Mesenchymal stem cell (in vitro differentiated cells and primary cell): ENCODE measurements around the gene TMEM175.

Experiments used
- DNase-seq: peaks from one replicate; pipeline ENCODE4 v3.0.0-alpha.2; 2013
- H2AFZ ChIP-seq: one replicate; pipeline ENCODE4 v1.6.1; 2013; ENCODE audit warnings: low read depth, mild to moderate bottlenecking, control low read depth, inconsistent platforms, low read length, moderate library complexity
- H2AK5ac ChIP-seq: 2 replicates; pipeline ENCODE4 v1.6.1; 2013; ENCODE audit warnings: low read length, moderate library complexity, mild to moderate bottlenecking, inconsistent platforms; ENCODE audit not compliant: severe bottlenecking
- H2BK120ac ChIP-seq: one replicate; pipeline ENCODE4 v1.6.1; 2013; ENCODE audit warnings: low read depth, mild to moderate bottlenecking, inconsistent platforms, low read length, moderate library complexity
- H2BK12ac ChIP-seq, 2 experiments: one replicate each; pipeline ENCODE4 v1.6.1; 2013; ENCODE audit warnings: inconsistent platforms in 2 of 2, low read length in 2 of 2, mild to moderate bottlenecking in 2 of 2, moderate library complexity in 2 of 2, control low read depth in 1 of 2
- H2BK15ac ChIP-seq: one replicate; pipeline ENCODE4 v1.6.1; 2013; ENCODE audit warnings: mild to moderate bottlenecking, low read depth, inconsistent platforms; ENCODE audit not compliant: poor library complexity, severe bottlenecking
- H2BK5ac ChIP-seq: 2 replicates; pipeline ENCODE4 v1.6.1; 2013; ENCODE audit warnings: low read depth, mild to moderate bottlenecking, low read length, control low read depth, inconsistent platforms; ENCODE audit not compliant: poor library complexity, severe bottlenecking
- H3K14ac ChIP-seq, 2 experiments: one replicate each; pipeline ENCODE4 v1.6.1; 2013; ENCODE audit warnings: inconsistent platforms in 2 of 2, low read length in 2 of 2, control low read depth in 1 of 2, mild to moderate bottlenecking in 1 of 2, moderate library complexity in 1 of 2
- H3K18ac ChIP-seq, 2 experiments: one replicate each; pipeline ENCODE4 v1.6.1; 2013; ENCODE audit warnings: inconsistent platforms in 2 of 2, low read length in 2 of 2, control low read depth in 1 of 2, low read depth in 1 of 2, mild to moderate bottlenecking in 1 of 2
- H3K23ac ChIP-seq, 2 experiments: one replicate each; pipeline ENCODE4 v1.6.1; 2013; ENCODE audit warnings: inconsistent platforms in 2 of 2, low read length in 2 of 2, mild to moderate bottlenecking in 2 of 2, moderate library complexity in 2 of 2, control low read depth in 1 of 2
- H3K27ac ChIP-seq: 2 replicates; pipeline ENCODE4 v1.5.1; 2013; ENCODE audit warnings: mild to moderate bottlenecking, moderate library complexity, low read length, control low read depth, inconsistent platforms; ENCODE audit not compliant: poor library complexity, severe bottlenecking
- H3K27me3 ChIP-seq, 2 experiments: 2 replicates each; pipeline versions ENCODE4 v1.6.1 to v1.7.0; 2013; ENCODE audit warnings: low read length in 2 of 2, mild to moderate bottlenecking in 2 of 2, moderate library complexity in 2 of 2, control low read depth in 1 of 2, inconsistent platforms in 1 of 2; ENCODE audit not compliant: control insufficient read depth in 1 of 2, insufficient read depth in 1 of 2
- H3K36me3 ChIP-seq, 2 experiments: 2 replicates each; pipeline versions ENCODE4 v1.6.1 to v1.7.0; 2013; ENCODE audit warnings: low read length in 2 of 2, control low read depth in 1 of 2, inconsistent platforms in 1 of 2, low read depth in 1 of 2, mild to moderate bottlenecking in 1 of 2; ENCODE audit not compliant: insufficient read depth in 2 of 2, control insufficient read depth in 1 of 2
- H3K4ac ChIP-seq, 2 experiments: one replicate each; pipeline ENCODE4 v1.6.1; 2013; ENCODE audit warnings: inconsistent platforms in 2 of 2, low read length in 2 of 2, mild to moderate bottlenecking in 2 of 2, moderate library complexity in 2 of 2, control low read depth in 1 of 2, low read depth in 1 of 2
- H3K4me1 ChIP-seq: 2 replicates; pipeline ENCODE4 v1.6.1; 2013; ENCODE audit warnings: low read depth, low read length, control low read depth; ENCODE audit not compliant: control insufficient read depth, insufficient read depth
- H3K4me2 ChIP-seq: 2 replicates; pipeline ENCODE4 v1.6.1; 2013; ENCODE audit warnings: low read length, mild to moderate bottlenecking, inconsistent platforms; ENCODE audit not compliant: poor library complexity, severe bottlenecking
- H3K4me3 ChIP-seq, 2 experiments: 2 replicates each; pipeline versions ENCODE4 v1.5.1 to v1.7.0; 2013; ENCODE audit warnings: low read length in 2 of 2, mild to moderate bottlenecking in 2 of 2, control low read depth in 1 of 2, low read depth in 1 of 2; ENCODE audit not compliant: insufficient read depth in 1 of 2
- H3K79me1 ChIP-seq: replicated peaks from 2 replicates; pipeline ENCODE4 v1.6.1; 2013; ENCODE audit warnings: mild to moderate bottlenecking, control low read depth, low read length, inconsistent platforms; ENCODE audit not compliant: poor library complexity, severe bottlenecking
- H3K9ac ChIP-seq: 2 replicates; pipeline ENCODE4 v1.7.0; 2013; ENCODE audit warnings: mild to moderate bottlenecking, low read length, moderate library complexity
- H3K9me3 ChIP-seq: 2 replicates; pipeline ENCODE4 v1.7.0; 2013; ENCODE audit warnings: mild to moderate bottlenecking, low read length; ENCODE audit not compliant: control insufficient read depth
- H4K8ac ChIP-seq: one replicate; pipeline ENCODE4 v1.6.1; 2013; ENCODE audit warnings: inconsistent platforms, mild to moderate bottlenecking, low read length, moderate library complexity
- H4K91ac ChIP-seq: one replicate; pipeline ENCODE4 v1.6.1; 2013; ENCODE audit warnings: mild to moderate bottlenecking, low read length, inconsistent platforms
- WGBS: methylation state at CpG from one replicate; pipeline ENCODE4 v1.1.7; 2013; ENCODE audit warnings: mixed read lengths; 5-methylcytosine and 5-hydroxymethylcytosine counted together

The TMEM175 gene

GRCh38 chr4:907103-907400 lies 25.2 kb upstream of the TMEM175 start:
- WGBS = 92% methylated on average over 6 of the region's 7 CpGs
- H3K9ac ChIP-seq = no peak overlapping the region
- no peak overlapping the region for H3K23ac ChIP-seq
- no peaks in the 10 kb centered on the region for H3K27me3 ChIP-seq
- H2BK5ac ChIP-seq = no peak overlapping the region
- no peak overlapping the region for H4K8ac ChIP-seq
- H3K4ac ChIP-seq = no peak overlapping the region
- H3K4me2 ChIP-seq = no peak overlapping the region
- H3K4me3 ChIP-seq = no peak overlapping the region
- H2BK120ac ChIP-seq = no peak overlapping the region
- peaks cover 40 to 82% of the 10 kb centered on the region in 2 experiments for H3K36me3 ChIP-seq
- no peak overlapping the region for H4K91ac ChIP-seq
- no peaks in the 10 kb centered on the region for H3K9me3 ChIP-seq
- no peak overlapping the region for H2AK5ac ChIP-seq
- H3K14ac ChIP-seq = no peak overlapping the region
- no peak overlapping the region for H2BK12ac ChIP-seq
- no peak overlapping the region for H2AFZ ChIP-seq
- H2BK15ac ChIP-seq = no peak overlapping the region
- H3K27ac ChIP-seq = no peak overlapping the region
- H3K79me1 ChIP-seq = peaks cover 68% of the 10 kb centered on the region
- no peaks in the 10 kb centered on the region for H3K4me1 ChIP-seq
- no peak overlapping the region for H3K18ac ChIP-seq
- no peak for DNase-seq

GRCh38 chr4:907691-908425 lies 24.4 kb upstream of the TMEM175 start:
- no peak overlapping the region for H3K4me2 ChIP-seq
- no peaks in the 10 kb centered on the region for H3K4me1 ChIP-seq
- H3K27me3 ChIP-seq = no peaks in the 10 kb centered on the region
- no peak overlapping the region for H3K9ac ChIP-seq
- H3K4me3 ChIP-seq = no peak overlapping the region
- no peak for DNase-seq
- 97% methylated on average over 35 of the region's 35 CpGs for WGBS
- H3K79me1 ChIP-seq = peaks cover 69% of the 10 kb centered on the region
- H2AK5ac ChIP-seq = no peak overlapping the region
- H3K4ac ChIP-seq = no peak overlapping the region
- peaks cover 41 to 84% of the 10 kb centered on the region in 2 experiments for H3K36me3 ChIP-seq
- H2BK5ac ChIP-seq = no peak overlapping the region
- no peak overlapping the region for H4K8ac ChIP-seq
- no peak overlapping the region for H2BK120ac ChIP-seq
- no peak overlapping the region for H4K91ac ChIP-seq
- no peak overlapping the region for H3K18ac ChIP-seq
- no peaks in the 10 kb centered on the region for H3K9me3 ChIP-seq
- no peak overlapping the region for H3K23ac ChIP-seq
- no peak overlapping the region for H3K27ac ChIP-seq
- no peak overlapping the region for H2BK15ac ChIP-seq
- no peak overlapping the region for H3K14ac ChIP-seq
- no peak overlapping the region for H2BK12ac ChIP-seq
- no peak overlapping the region for H2AFZ ChIP-seq

- H4K91ac ChIP-seq = no peak overlapping the region
- no peak overlapping the region for H3K4me2 ChIP-seq
- H3K23ac ChIP-seq = no peak overlapping the region
- no peak overlapping the region for H2BK15ac ChIP-seq
- no peak overlapping the region for H3K4me3 ChIP-seq
- H2AK5ac ChIP-seq = no peak overlapping the region
- H3K27ac ChIP-seq = no peak overlapping the region
- H3K36me3 ChIP-seq = peaks cover 38 to 76% of the 10 kb centered on the region in 2 experiments
- WGBS = 98% methylated on average over 25 of the region's 26 CpGs
- H2BK120ac ChIP-seq = no peak overlapping the region
- H2AFZ ChIP-seq = no peak overlapping the region
- no peak overlapping the region for H3K18ac ChIP-seq
- no peak overlapping the region for H3K4ac ChIP-seq
- H2BK5ac ChIP-seq = no peak overlapping the region
- H3K27me3 ChIP-seq = no peaks in the 10 kb centered on the region
- H4K8ac ChIP-seq = no peak overlapping the region
- no peaks in the 10 kb centered on the region for H3K9me3 ChIP-seq
- no peaks in the 10 kb centered on the region for H3K4me1 ChIP-seq
- no peak overlapping the region for H2BK12ac ChIP-seq
- no peak overlapping the region for H3K14ac ChIP-seq
- DNase-seq = no peak
- H3K9ac ChIP-seq = no peak overlapping the region
- peaks cover 68% of the 10 kb centered on the region for H3K79me1 ChIP-seq
These were observed 23.1 kb upstream of the TMEM175 start for GRCh38 chr4:909131-909571.

- Histone ChIP-seq H2BK12ac (no peak overlapping the region), H4K91ac (no peak overlapping the region), H2AFZ (no peak overlapping the region), H2BK5ac (no peak overlapping the region), H2AK5ac (no peak overlapping the region), H3K23ac (no peak overlapping the region), H3K9ac (no peak overlapping the region), H3K4ac (no peak overlapping the region), H3K4me1 (peaks cover 1% of the 10 kb centered on the region), H3K27ac (no peak overlapping the region), H4K8ac (no peak overlapping the region), H3K4me3 (no peak overlapping the region), H3K9me3 (no peaks in the 10 kb centered on the region), H3K36me3 (peaks cover 35 to 76% of the 10 kb centered on the region in 2 experiments), H2BK15ac (no peak overlapping the region), H2BK120ac (no peak overlapping the region), H3K14ac (no peak overlapping the region), H3K18ac (no peak overlapping the region), H3K4me2 (no peak overlapping the region), H3K79me1 (peaks cover 65% of the 10 kb centered on the region), H3K27me3 (no peaks in the 10 kb centered on the region)
- no peak for DNase-seq
- WGBS = 98% methylated on average over 12 of the region's 12 CpGs
These were observed 22.4 kb upstream of the TMEM175 start for GRCh38 chr4:909821-910220.
